GM21619 (cell line): ENCODE measurements around the gene UQCRFS1.

ENCODE experiments used
- ATAC-seq: cut with Tn5 transposase; IDR thresholded peaks from one replicate; pipeline ENCODE4 v1.9.1; 2021; ENCODE audit not compliant: unreplicated experiment

UQCRFS1 gene

DNA sequence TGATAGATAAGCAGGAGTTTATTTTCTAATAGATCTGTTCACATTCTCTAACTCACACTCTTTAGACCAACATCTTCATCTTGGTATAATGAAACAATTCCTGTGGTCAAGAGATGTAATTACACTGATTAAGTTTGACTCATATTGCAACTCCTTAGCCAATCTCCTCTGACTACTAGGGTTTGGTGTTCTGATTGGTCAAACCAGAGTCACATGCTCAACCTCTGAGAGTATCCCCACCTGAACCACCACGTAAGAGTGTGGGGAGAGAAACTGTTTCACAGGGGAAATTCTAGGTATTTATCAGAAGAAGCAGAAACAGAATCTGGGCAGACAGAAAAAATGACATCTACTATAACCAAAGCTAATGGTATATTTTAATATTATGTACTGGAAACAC is 42.4 kb downstream of the UQCRFS1 start:
- ATAC-seq: no peak

DNA sequence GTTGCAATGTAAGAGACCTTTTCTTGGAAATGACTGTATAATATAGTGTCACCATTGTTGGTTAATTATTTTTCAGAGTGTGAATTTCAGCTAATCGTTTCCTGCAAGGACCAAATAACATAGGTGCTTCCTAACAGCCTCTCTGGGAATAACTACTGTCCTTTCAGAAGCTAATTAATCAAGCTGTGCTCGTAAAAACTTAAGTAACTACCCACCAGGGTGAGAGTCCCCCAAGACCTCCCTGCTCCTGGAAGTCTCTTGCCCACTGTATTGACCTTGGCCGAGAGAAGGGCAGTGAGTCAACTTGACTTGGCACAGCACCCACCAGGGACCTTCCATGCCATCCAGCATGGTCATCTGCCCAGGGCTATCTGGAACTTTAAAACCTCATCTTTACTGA is 50.3 kb downstream of the UQCRFS1 start:
- ATAC-seq: no peak

DNA sequence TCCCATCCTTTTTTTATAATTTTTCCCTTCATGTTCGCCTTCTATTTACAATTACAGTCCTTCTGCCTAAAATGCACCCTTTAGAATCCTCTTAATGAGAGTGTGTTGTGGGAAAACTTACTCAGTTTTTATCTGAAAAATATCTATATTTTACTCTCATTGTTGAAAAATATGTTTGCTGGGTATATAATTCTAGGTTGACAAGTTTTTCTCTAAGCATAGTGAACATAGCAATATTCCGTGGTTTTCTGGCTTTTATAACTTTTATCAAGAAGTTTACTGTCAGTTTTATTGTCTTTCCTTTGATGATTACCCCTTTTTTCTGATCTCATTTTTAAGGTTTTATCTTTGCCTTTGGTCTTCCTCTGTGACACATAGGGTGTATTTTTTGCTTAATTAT is 57.3 kb downstream of the UQCRFS1 start:
- ATAC-seq: no peak
